HCT116 (cell line): ENCODE measurements around the gene COL5A1.

ENCODE experiments used
- EZH2 ChIP-seq: fragments of 200-600 bp; sonication (generic); IDR thresholded peaks from 2 replicates; pipeline ENCODE4 v1.6.1; 2017; ENCODE audit warnings: antibody characterized with exemption, mixed run types
- POLR2A ChIP-seq: IDR thresholded peaks from 2 replicates; pipeline ENCODE4 v1.7.0; 2011; ENCODE audit warnings: borderline replicate concordance; ENCODE audit not compliant: insufficient read depth, insufficient read length; ENCODE audit errors: extremely low read depth
- POLR2AphosphoS5 ChIP-seq: IDR thresholded peaks from 2 replicates; pipeline ENCODE4 v1.6.1; 2011; ENCODE audit warnings: mild to moderate bottlenecking, low read depth, low read length, moderate library complexity
- RAD21 ChIP-seq: IDR thresholded peaks from 2 replicates; pipeline ENCODE4 v1.6.1; 2012; ENCODE audit warnings: low read depth, mild to moderate bottlenecking
- SP1 ChIP-seq: IDR thresholded peaks from 2 replicates; pipeline ENCODE4 v1.6.1; 2012; ENCODE audit warnings: low read depth
- TCF7L2 ChIP-seq: IDR thresholded peaks from 2 replicates; pipeline ENCODE4 v1.7.0; 2011; ENCODE audit warnings: borderline replicate concordance, inconsistent platforms; ENCODE audit not compliant: insufficient read depth, insufficient read length; ENCODE audit errors: extremely low read depth
- TF ChIP-seq, protein P1 (sequence below), 3 experiments: fragments of 200-600 bp in 1 of 3; sonication (generic) in 1 of 3; IDR thresholded peaks in 2 of 3; conservative IDR thresholded peaks in 1 of 3; 2 replicates each; pipeline ENCODE4 v1.5.1; 2012 to 2017; ENCODE audit warnings: low read depth in 2 of 3, low read length in 2 of 3, antibody characterized with exemption in 1 of 3, borderline replicate concordance in 1 of 3, control low read depth in 1 of 3, mild to moderate bottlenecking in 1 of 3, mixed read lengths in 1 of 3, mixed run types in 1 of 3, moderate library complexity in 1 of 3; ENCODE audit not compliant: insufficient read depth in 1 of 3

DNA sequence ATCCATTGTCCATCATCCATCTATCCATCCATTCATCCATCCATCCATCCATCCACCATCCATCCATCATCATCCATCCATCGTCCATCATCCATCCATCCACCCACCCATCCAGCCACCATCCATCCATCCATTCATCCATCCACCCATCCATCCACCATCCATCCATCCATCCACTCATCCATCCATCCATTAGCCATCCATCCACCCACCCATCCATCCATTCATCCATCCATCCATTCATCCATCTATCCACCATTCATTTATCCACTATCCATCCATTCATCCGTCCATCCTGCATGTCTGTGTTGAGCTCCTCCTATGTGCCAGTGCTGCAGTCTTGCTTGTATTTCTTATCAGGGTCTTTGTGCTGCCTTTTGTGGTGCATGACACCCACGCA is 44.2 kb downstream of the COL5A1 start:
- no peak for TF ChIP-seq RAD21
- TF ChIP-seq POLR2AphosphoS5, result no peak
- TF ChIP-seq, protein P1, sequence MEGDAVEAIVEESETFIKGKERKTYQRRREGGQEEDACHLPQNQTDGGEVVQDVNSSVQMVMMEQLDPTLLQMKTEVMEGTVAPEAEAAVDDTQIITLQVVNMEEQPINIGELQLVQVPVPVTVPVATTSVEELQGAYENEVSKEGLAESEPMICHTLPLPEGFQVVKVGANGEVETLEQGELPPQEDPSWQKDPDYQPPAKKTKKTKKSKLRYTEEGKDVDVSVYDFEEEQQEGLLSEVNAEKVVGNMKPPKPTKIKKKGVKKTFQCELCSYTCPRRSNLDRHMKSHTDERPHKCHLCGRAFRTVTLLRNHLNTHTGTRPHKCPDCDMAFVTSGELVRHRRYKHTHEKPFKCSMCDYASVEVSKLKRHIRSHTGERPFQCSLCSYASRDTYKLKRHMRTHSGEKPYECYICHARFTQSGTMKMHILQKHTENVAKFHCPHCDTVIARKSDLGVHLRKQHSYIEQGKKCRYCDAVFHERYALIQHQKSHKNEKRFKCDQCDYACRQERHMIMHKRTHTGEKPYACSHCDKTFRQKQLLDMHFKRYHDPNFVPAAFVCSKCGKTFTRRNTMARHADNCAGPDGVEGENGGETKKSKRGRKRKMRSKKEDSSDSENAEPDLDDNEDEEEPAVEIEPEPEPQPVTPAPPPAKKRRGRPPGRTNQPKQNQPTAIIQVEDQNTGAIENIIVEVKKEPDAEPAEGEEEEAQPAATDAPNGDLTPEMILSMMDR (IDR thresholded peaks at IDR 0.05 in 2 of 3, conservative IDR thresholded peaks at IDR 0.05 in 1 of 3; ENCODE audit: borderline replicate concordance in 1 of 3, insufficient read depth in 1 of 3, low read depth in 2 of 3, low read length in 2 of 3), result no peak
- no peak for TF ChIP-seq TCF7L2
- no peak for TF ChIP-seq POLR2A
- TF ChIP-seq SP1, result no peak
- TF ChIP-seq EZH2, result no peak
